CD4-positive, alpha-beta memory T cell (primary cell): ENCODE measurements around the gene NAT16. TPM values are rescaled to one million over a fixed set of nuclear protein-coding genes. Genes with fewer than 3 reads are reported as not detected.

Experiments used
- CTCF ChIA-PET: fragments of 350-600 bp; sonication (Branson Sonifier 250); formaldehyde crosslinking; loops from one replicate; lab custom pipeline; 2021; ENCODE audit warnings: inconsistent platforms; ENCODE audit not compliant: partially characterized antibody; lab: Charles Lee
- POLR2A ChIA-PET: fragments of 350-600 bp; sonication (Branson Sonifier 250); formaldehyde crosslinking; loops from one replicate; lab custom pipeline; 2021; ENCODE audit not compliant: partially characterized antibody; lab: Charles Lee
- DNase-seq, 5 donors: peaks; one replicate each; pipeline versions ENCODE4 v3.0.0 to v3.0.0-alpha.2; 2020 to 2022; ENCODE audit warnings: mixed read lengths in 1 of 5
- H3K27ac ChIP-seq: one replicate; pipeline ENCODE4 v1.7.0; 2013; ENCODE audit warnings: low read depth, low read length
- H3K27me3 ChIP-seq: 2 replicates; pipeline ENCODE4 v1.7.0; 2013; ENCODE audit warnings: mild to moderate bottlenecking, low read length, moderate library complexity; ENCODE audit not compliant: insufficient read depth
- H3K36me3 ChIP-seq: 2 replicates; pipeline ENCODE4 v1.7.0; 2013; ENCODE audit warnings: mild to moderate bottlenecking, low read length, moderate library complexity; ENCODE audit not compliant: insufficient read depth
- H3K4me1 ChIP-seq: 2 replicates; pipeline ENCODE4 v1.7.0; 2013; ENCODE audit warnings: mild to moderate bottlenecking, low read length, moderate library complexity; ENCODE audit not compliant: insufficient read depth
- H3K4me3 ChIP-seq, 2 donors: one replicate each; pipeline ENCODE4 v1.7.0; 2013; ENCODE audit warnings: low read length in 2 of 2, mild to moderate bottlenecking in 1 of 2
- H3K9me3 ChIP-seq, 2 donors: one replicate each; pipeline ENCODE4 v1.7.0; 2013; ENCODE audit warnings: low read length in 2 of 2, control low read depth in 1 of 2; ENCODE audit not compliant: control insufficient read depth in 1 of 2
- H3K27ac Mint-ChIP-seq, 7 donors: one replicate each; pipeline ENCODE4 v1.8.0; 2020 to 2021; ENCODE audit warnings: mixed read lengths in 7 of 7, mild to moderate bottlenecking in 6 of 7, inconsistent platforms in 3 of 7, moderate library complexity in 3 of 7
- H3K27me3 Mint-ChIP-seq, 2 donors: one replicate each; pipeline ENCODE4 v1.8.0; 2020 to 2021; ENCODE audit warnings: mixed read lengths in 2 of 2
- H3K36me3 Mint-ChIP-seq, 2 donors: one replicate each; pipeline ENCODE4 v1.8.0; 2020 to 2021; ENCODE audit warnings: mixed read lengths in 2 of 2, inconsistent platforms in 1 of 2, mild to moderate bottlenecking in 1 of 2
- H3K4me1 Mint-ChIP-seq, 4 donors: one replicate each; pipeline ENCODE4 v1.8.0; 2020 to 2021; ENCODE audit warnings: mixed read lengths in 4 of 4, mild to moderate bottlenecking in 1 of 4
- H3K4me3 Mint-ChIP-seq, 8 donors: one replicate each; pipeline ENCODE4 v1.8.0; 2020 to 2021; ENCODE audit warnings: mixed read lengths in 8 of 8, mild to moderate bottlenecking in 7 of 8, moderate library complexity in 6 of 8, inconsistent platforms in 3 of 8
- H3K9me3 Mint-ChIP-seq, 8 donors: one replicate each; pipeline ENCODE4 v1.8.0; 2020 to 2021; ENCODE audit warnings: mixed read lengths in 8 of 8, mild to moderate bottlenecking in 5 of 8, inconsistent platforms in 3 of 8, moderate library complexity in 1 of 8
- intact Hi-C: fragments of 100-400 bp; cut with micrococcal nuclease; formaldehyde crosslinking; loops from one replicate; pipeline ENCODE4 v1.15.1; 2023
- polyA plus RNA-seq, 2 donors: library from polyadenylated mRNA; unstranded; fragments of 300-500 nt; fragmentation: Illumina TruSeq; gene quantifications; one replicate each; pipeline ENCODE4 v1.2.3, GENCODE V29; 2021
- total RNA-seq, 2 experiments: library from RNA; stranded (reverse); gene quantifications; one replicate each; pipeline ENCODE4 v1.2.3, GENCODE V29; 2021

NAT16 gene
- total and polyA plus RNA-seq, 4 experiments from 2014 or later, result not detected

- H3K9me3 ChIP-seq, result no peaks in the 10 kb centered on the region
- Mint-ChIP-seq H3K9me3 (peaks cover 0 to 4% (median 0%) of the 10 kb centered on the region in 8 donors), H3K27ac (peak overlapping the region in 2 of 7 donors; percentile 32 to 41), H3K27me3 (peaks cover 62 to 76% of the 10 kb centered on the region in 2 donors), H3K4me3 (peak overlapping the region in 6 of 8 donors; percentile 40 to 69 (median 48)), H3K4me1 (peaks cover 30 to 60% (median 48%) of the 10 kb centered on the region in 4 donors), H3K36me3 (no peaks in the 10 kb centered on the region)
- H3K36me3 ChIP-seq, result no peaks in the 10 kb centered on the region
- POLR2A ChIA-PET, result interaction anchor here (1.3 kb wide), 2 partner anchors 29 to 45 kb away, joined by 3 read pairs; partner anchors contain the start of genes PLOD3 and ZNHIT1
- H3K27me3 ChIP-seq, result peaks cover 76% of the 10 kb centered on the region
- no peak overlapping the region for H3K4me3 ChIP-seq
- no peak for DNase-seq
- peaks cover 56% of the 10 kb centered on the region for H3K4me1 ChIP-seq
- intact Hi-C loops, result no loop called here
- CTCF ChIA-PET, result interaction anchor here (0.9 to 4.7 kb wide), 4 partner anchors 18 to 31 kb away, joined by 3 to 27 read pairs (median 13); no protein-coding TSS in a partner anchor
- no peak overlapping the region for H3K27ac ChIP-seq
These were observed 7.0 kb downstream of the NAT16 start for GRCh38 chr7:101172854-101173751.

DNA sequence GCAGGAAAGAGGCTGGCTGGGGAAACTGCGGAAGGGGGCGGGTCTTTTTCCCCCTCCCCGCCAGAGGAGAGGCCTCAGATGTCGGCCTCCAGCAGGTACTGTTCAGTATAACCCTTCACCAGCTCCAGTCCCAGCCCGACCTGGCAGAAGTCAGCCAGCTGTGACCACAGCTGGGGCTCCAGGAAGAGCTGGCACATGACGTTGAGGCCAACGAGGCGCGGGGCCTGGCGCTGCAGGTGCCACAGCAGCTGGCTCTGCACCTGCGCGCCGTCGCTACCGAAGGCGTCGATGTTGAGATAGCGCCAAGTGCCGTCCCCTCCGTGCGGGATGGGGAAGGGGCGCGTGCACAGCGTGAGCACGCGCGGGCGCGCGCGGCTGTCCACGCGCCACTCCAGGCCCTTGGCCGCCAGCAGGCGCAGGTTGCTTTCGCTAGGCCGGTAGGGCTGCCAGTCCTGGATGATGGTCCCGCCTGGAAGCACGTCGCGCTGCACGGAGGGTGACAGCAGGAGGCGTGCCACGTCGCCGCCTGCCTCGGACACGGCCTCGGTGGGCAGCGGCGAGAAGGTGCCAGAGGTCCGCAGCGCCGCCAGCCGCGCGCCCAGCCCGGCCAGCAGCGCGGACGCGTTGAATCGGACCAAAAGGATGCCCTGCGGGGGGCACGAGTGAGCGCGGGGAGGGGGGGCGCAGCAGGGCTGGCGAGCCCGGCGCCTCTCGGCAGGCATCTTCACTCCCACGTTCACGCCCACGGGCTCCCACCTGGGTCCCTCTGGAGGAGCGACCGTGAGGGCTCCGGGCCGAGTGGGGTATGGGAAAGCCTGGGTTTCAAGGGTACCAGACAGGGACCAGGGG lies 7.9 kb downstream of the NAT16 start:
- Mint-ChIP-seq H3K36me3 (no peaks in the 10 kb centered on the region), H3K27me3 (peaks cover 61 to 76% of the 10 kb centered on the region in 2 donors), H3K27ac (peak overlapping the region in 1 of 7 donors; percentile 77), H3K4me1 (peaks cover 30 to 62% (median 50%) of the 10 kb centered on the region in 4 donors), H3K4me3 (peak overlapping the region in 7 of 8 donors; percentile 8 to 72 (median 52)), H3K9me3 (peaks cover 0 to 4% (median 0%) of the 10 kb centered on the region in 8 donors)
- DNase-seq, result peak in 1 of 5 donors; percentile 46
- H3K4me1 ChIP-seq, result peaks cover 57% of the 10 kb centered on the region
- peak overlapping the region in 1 of 2 donors; percentile 34 for H3K4me3 ChIP-seq
- CTCF ChIA-PET, result interaction anchor here (0.6 to 4.7 kb wide), 11 partner anchors 10 to 732 kb away, joined by 3 to 44 read pairs (median 5); no protein-coding TSS in a partner anchor
- H3K27me3 ChIP-seq, result peaks cover 84% of the 10 kb centered on the region
- no peaks in the 10 kb centered on the region for H3K36me3 ChIP-seq
- intact Hi-C loops, result no loop called here
- POLR2A ChIA-PET, result no interaction called here
- H3K27ac ChIP-seq, result no peak overlapping the region
- no peaks in the 10 kb centered on the region for H3K9me3 ChIP-seq

- peaks cover 59 to 73% of the 10 kb centered on the region in 2 donors for H3K27me3 Mint-ChIP-seq
- H3K9me3 ChIP-seq, result no peaks in the 10 kb centered on the region
- intact Hi-C loops, result loop anchor here (1.0 kb wide), 1 partner anchor 21 kb away; no protein-coding TSS in a partner anchor
- H3K27me3 ChIP-seq, result peaks cover 89% of the 10 kb centered on the region
- DNase-seq, result no peak
- peak overlapping the region in 3 of 7 donors; percentile 58 to 89 (median 77) for H3K27ac Mint-ChIP-seq
- H3K4me3 ChIP-seq, result no peak overlapping the region
- H3K4me1 ChIP-seq, result peaks cover 63% of the 10 kb centered on the region
- CTCF ChIA-PET, result interaction anchor here (1.0 to 3.0 kb wide), 9 partner anchors 9 to 111 kb away, joined by 3 to 44 read pairs (median 5); no protein-coding TSS in a partner anchor
- H3K4me3 Mint-ChIP-seq, result peak overlapping the region in 7 of 8 donors; percentile 8 to 75 (median 52)
- POLR2A ChIA-PET, result no interaction called here
- H3K4me1 Mint-ChIP-seq, result peaks cover 34 to 68% (median 51%) of the 10 kb centered on the region in 4 donors
- no peaks in the 10 kb centered on the region for H3K36me3 Mint-ChIP-seq
- peaks cover 0 to 4% (median 0%) of the 10 kb centered on the region in 8 donors for H3K9me3 Mint-ChIP-seq
- H3K36me3 ChIP-seq, result no peaks in the 10 kb centered on the region
- H3K27ac ChIP-seq, result no peak overlapping the region
These were observed 8.7 kb downstream of the NAT16 start for GRCh38 chr7:101171442-101171837.

GRCh38 chr7:101170617-101171441 lies 9.3 kb downstream of the NAT16 start:
- Mint-ChIP-seq H3K4me1 (peaks cover 36 to 74% (median 55%) of the 10 kb centered on the region in 4 donors), H3K27ac (peak overlapping the region in 4 of 7 donors; percentile 23 to 89 (median 68)), H3K27me3 (peaks cover 58 to 72% of the 10 kb centered on the region in 2 donors), H3K4me3 (peak overlapping the region in 7 of 8 donors; percentile 8 to 75 (median 52)), H3K36me3 (no peaks in the 10 kb centered on the region), H3K9me3 (peaks cover 0 to 4% (median 0%) of the 10 kb centered on the region in 8 donors)
- POLR2A ChIA-PET, result interaction anchor here (0.7 to 1.3 kb wide), 2 partner anchors 27 to 47 kb away, joined by 3 to 7 read pairs; partner anchors contain the start of genes PLOD3 and ZNHIT1
- Histone ChIP-seq H3K9me3 (no peaks in the 10 kb centered on the region), H3K27me3 (peaks cover 91% of the 10 kb centered on the region), H3K27ac (no peak overlapping the region), H3K36me3 (no peaks in the 10 kb centered on the region), H3K4me1 (peaks cover 67% of the 10 kb centered on the region), H3K4me3 (no peak overlapping the region)
- CTCF ChIA-PET, result interaction anchor here (0.6 to 3.0 kb wide), 13 partner anchors 8 to 353 kb away, joined by 3 to 44 read pairs (median 4); partner anchors contain the start of gene AP1S1
- intact Hi-C loops, result loop anchor here (1.0 kb wide), 1 partner anchor 21 kb away; no protein-coding TSS in a partner anchor
- peak in 2 of 5 donors; percentile 46 to 70 for DNase-seq

GRCh38 chr7:101169838-101170551 lies 10.1 kb downstream of the NAT16 start:
- intact Hi-C loops, result loop anchor here (1.0 to 10.0 kb wide), 3 partner anchors 26 to 283 kb away; partner anchors contain the start of genes PLOD3, UFSP1 and ZNHIT1
- H3K27ac Mint-ChIP-seq, result peak overlapping the region in 5 of 7 donors; percentile 7 to 77 (median 36)
- H3K27me3 ChIP-seq, result peaks cover 88% of the 10 kb centered on the region
- H3K4me3 ChIP-seq, result no peak overlapping the region
- POLR2A ChIA-PET, result interaction anchor here (1.3 kb wide), 1 partner anchor 26 kb away, joined by 7 read pairs; no protein-coding TSS in a partner anchor
- H3K4me3 Mint-ChIP-seq, result peak overlapping the region in 7 of 8 donors; percentile 1 to 79 (median 64)
- no peak overlapping the region for H3K27ac ChIP-seq
- H3K36me3 Mint-ChIP-seq, result peaks cover 0 to 2% of the 10 kb centered on the region in 2 donors
- peaks cover 75% of the 10 kb centered on the region for H3K4me1 ChIP-seq
- peaks cover 61 to 72% of the 10 kb centered on the region in 2 donors for H3K27me3 Mint-ChIP-seq
- peaks cover 0 to 6% (median 0%) of the 10 kb centered on the region in 8 donors for H3K9me3 Mint-ChIP-seq
- no peaks in the 10 kb centered on the region for H3K9me3 ChIP-seq
- CTCF ChIA-PET, result interaction anchor here (0.8 to 3.0 kb wide), 9 partner anchors 12 to 113 kb away, joined by 3 to 44 read pairs (median 6); partner anchors contain the start of gene AP1S1
- H3K4me1 Mint-ChIP-seq, result peaks cover 40 to 81% (median 61%) of the 10 kb centered on the region in 4 donors
- no peaks in the 10 kb centered on the region for H3K36me3 ChIP-seq
- peak; percentile 70 to 80 (median 75) for DNase-seq
